Measurements from ENCODE around the gene MAP2K5.

The MAP2K5 gene

GRCh38 chr15:67740405-67740804, 197.9 kb downstream of the MAP2K5 start:
- no peak overlapping the region for H3K27ac ChIP-seq
- no peak overlapping the region for H3K4me3 ChIP-seq

GRCh38 chr15:67741308-67741707, 198.8 kb downstream of the MAP2K5 start:
- H3K27ac ChIP-seq = no peak overlapping the region
- H3K4me3 ChIP-seq = no peak overlapping the region

DNA sequence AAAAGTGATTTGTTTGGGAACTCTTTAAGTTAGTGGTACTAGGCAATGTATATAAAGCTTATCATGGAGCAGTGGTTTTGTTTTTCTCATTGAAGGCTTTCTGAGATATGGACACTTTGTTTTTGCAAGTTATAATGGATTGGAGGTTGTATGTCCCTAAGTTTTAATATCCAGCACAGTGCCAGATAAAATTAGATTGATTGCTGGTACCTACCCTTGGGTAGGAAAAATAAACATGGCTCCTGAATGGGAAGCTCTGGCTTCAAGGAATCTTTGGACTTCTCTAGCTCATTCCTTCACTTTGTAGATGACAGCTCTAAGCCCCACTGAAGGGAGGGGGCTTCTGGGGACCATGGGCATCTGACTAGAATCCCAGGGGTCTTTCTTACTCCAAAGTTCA, 201.1 kb downstream of the MAP2K5 start:
- Histone ChIP-seq H3K4me3 (no peak overlapping the region), H3K27ac (no peak overlapping the region)

DNA sequence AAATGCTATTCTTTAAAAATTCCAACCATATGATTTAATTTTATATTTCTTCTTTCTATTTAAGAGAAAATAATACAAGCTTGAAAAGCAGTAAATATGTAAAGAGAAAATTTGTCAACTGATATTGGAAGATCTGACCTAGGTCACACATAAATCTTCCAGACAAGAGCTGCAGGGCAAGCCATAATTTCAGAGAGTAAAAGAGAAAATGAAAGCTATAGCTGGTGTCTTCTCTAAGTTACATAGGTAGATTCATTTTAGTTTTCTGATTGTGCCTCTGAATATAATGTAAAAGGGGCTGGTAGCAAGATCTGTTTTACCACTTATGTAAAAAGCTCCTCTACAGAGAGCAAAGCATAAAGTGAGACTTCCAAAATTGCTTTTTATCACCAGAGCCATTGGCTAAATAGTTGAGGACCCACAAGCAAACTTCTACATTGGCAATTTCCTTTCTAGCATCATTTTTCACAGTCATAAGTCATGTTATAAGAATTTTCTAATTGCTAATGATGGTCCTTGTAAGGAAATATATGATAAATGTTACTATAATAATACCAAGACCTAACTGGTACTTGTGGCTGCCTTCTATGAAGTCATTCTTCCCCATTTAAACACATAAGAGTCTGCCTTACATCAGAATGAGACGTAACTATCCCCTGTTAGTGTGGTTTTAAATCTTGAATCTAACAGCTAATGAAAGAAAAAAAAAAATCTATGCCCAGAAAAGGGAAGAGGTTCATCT, 202.0 kb downstream of the MAP2K5 start:
- no peak overlapping the region for H3K4me3 ChIP-seq
- H3K27ac ChIP-seq = peak overlapping the region in 1 of 21 experiments; percentile 80

DNA sequence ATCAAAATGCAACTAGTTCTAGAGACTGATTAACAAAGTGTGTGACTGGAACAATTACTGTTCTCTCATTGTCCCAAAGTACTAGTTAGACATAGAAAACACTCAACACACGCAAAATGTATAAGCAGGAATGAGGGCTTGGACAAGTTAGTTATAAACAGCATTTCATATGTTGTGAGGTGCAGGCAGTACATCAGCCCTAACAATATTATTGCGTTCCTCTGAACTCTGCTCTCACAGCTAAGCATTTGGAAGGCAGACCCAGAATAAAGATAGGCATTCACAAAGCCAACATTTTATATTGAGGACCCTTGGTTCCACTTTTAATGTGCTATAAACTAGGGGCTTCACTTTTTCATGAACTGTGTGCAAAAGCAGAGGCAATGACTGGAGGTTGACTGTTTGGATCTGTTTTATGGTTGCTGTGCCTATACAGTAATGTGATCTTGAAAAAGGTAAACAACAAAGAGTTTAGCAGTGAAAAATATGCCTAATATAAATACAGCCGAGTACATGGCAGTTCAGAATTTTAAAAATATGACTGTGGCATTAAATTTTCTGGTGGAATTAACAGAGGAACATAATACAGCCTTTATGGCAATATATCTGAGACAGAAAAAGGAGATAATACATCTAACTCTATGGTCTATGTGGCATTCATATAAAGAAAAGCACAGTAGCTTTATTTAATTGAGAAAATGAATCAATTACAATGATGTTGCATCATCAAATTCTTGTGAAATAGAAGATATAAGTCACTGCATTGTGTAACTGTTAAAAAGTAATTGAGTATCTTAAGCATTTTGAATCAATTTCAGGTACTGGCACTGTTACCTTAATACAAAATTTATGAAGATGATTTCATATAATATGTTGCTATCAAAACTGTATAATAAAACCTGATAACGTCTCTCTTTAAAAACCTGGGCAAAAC, 202.8 kb downstream of the MAP2K5 start:
- Histone ChIP-seq H3K27ac (peak overlapping the region in 15 of 21 experiments; percentile 2 to 80 (median 56)), H3K4me3 (no peak overlapping the region)

GRCh38 chr15:67746022-67746421, 203.5 kb downstream of the MAP2K5 start:
- Histone ChIP-seq H3K4me3 (no peak overlapping the region), H3K27ac (peak overlapping the region in 19 of 21 experiments; percentile 11 to 80 (median 56))

- Histone ChIP-seq H3K27ac (peak overlapping the region in 19 of 21 experiments; percentile 11 to 80 (median 56)), H3K4me3 (no peak overlapping the region)
These were observed 203.9 kb downstream of the MAP2K5 start for GRCh38 chr15:67746450-67746849.

DNA sequence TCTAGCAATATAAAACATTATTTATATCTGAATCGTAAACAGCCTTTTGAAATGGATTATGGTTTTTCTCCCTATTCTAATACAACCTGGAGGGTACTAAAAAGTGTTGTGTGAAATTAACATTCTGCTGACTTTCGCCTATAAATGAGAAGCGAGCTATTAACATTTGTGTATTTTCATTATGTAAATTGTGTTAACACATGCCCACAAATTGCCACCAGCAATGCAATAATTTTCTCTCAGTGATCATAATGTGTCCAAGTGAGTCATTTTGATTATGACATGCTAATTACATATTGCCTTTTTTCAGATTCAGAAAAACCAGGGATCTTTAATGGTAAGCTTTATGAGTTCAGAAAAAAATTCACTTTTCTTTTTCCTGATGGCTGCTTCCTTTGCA, 205.4 kb downstream of the MAP2K5 start:
- peak overlapping the region in 3 of 21 experiments; percentile 21 to 80 (median 34) for H3K27ac ChIP-seq
- no peak overlapping the region for H3K4me3 ChIP-seq

- no peak overlapping the region for H3K27ac ChIP-seq
These were observed 207.9 kb downstream of the MAP2K5 start for GRCh38 chr15:67750371-67750770.

DNA sequence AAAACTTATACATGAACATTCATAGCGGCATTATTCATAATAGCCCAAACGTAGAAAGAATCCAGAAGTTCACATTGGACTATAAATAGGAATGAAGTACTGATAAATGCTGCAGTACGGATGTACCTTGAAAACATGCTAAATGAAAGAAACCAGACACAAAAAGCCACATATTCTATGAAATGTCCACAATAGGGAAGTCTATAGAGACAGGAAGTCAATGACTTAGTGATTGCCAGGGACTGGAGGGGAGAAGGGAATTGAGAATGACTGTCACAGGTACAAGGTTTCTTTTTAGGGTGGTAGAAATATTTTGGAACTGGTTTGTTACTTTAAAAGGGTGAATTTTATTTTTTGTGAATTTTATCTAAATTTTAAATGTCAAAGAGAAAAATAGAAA, 211.4 kb downstream of the MAP2K5 start:
- H3K27ac ChIP-seq = no peak overlapping the region
- H3K4me3 ChIP-seq = no peak overlapping the region

More at GRCh38 chr15:67750371-67750770, 207.9 kb downstream of the MAP2K5 start:
- no peak overlapping the region for H3K4me3 ChIP-seq

DNA sequence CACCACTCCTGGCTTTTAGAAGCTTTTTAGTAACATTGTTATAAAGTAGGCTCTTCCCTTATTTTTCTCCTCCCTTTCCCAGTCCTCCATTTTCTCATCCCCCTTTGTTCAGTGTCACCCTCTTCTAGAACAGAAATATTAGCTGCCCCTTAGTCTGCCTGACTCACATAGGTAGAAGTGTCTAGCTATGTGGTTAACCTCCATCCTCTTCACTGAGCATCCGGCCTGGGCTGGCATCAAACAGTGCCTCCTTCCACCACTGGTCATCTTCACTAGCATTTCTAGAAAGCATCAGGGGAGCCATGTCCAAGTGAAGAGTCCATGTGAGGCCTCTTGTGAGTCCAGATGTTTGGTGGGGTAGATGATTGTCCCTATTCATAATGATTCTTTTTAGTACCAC, 212.8 kb downstream of the MAP2K5 start:
- no peak overlapping the region for H3K27ac ChIP-seq
- no peak overlapping the region for H3K4me3 ChIP-seq

DNA sequence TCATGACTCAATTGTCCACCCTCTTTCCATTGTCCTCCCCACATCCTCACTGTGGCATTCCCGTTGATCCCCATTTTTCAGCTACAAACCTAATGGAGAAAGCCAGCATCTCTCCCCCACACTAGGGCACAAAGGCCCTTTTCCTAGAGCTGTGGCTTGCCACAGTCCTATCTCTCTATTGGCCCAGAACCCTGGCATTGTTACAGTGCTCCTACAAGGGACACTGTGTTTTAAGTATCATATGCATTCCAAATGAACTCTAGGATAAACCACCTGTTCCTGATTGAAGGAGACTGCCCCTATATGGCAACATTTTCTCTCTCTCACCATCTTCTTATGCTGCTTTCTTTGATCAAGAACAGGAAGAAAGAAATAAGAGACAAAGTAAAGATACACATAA, 213.4 kb downstream of the MAP2K5 start:
- Histone ChIP-seq H3K27ac (no peak overlapping the region), H3K4me3 (no peak overlapping the region)

- H3K4me3 ChIP-seq = no peak overlapping the region
- H3K27ac ChIP-seq = no peak overlapping the region
These were observed 216.3 kb downstream of the MAP2K5 start for GRCh38 chr15:67758619-67759300.

DNA sequence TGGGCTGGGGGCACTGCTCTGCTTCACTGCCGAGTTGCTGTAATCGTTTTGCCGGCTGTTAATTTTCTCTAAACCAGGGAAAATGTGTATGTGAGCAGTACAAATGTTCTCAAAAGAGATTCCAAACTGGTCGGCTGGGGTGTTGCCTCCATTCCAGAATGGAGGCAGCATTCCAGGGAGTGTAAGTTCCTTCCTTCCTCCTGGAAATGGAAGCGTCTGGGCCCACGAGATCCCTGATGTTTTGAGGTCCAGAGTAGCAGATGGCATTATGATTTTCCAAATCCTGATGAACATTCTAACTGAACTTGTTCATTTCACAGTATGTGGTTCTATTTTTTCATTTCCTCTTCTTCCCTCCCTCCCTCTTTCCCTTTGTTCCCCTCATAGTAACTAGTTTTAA, 218.4 kb downstream of the MAP2K5 start:
- Histone ChIP-seq H3K4me3 (no peak overlapping the region), H3K27ac (peak overlapping the region in 2 of 21 experiments; percentile 11 to 23)

DNA sequence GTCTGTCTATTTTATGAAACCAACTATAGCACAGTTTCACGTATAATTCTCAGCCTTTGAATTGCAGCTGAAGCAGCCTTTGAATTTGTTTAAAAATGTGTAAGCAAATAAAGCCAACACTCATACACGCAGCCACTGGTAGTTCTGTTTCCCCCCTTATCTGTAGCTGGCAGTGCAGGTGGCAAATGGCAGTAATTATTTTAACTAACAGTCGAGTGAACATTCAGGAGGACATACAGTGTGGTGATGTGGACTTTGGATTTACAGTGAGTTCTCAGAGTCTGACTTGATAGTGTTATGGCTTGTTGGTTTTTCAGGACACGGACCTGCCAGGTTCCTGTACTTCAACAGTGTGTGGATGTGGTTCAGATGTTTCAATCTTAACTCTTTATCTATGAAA, 218.8 kb downstream of the MAP2K5 start:
- H3K4me3 ChIP-seq = no peak overlapping the region
- H3K27ac ChIP-seq = no peak overlapping the region

DNA sequence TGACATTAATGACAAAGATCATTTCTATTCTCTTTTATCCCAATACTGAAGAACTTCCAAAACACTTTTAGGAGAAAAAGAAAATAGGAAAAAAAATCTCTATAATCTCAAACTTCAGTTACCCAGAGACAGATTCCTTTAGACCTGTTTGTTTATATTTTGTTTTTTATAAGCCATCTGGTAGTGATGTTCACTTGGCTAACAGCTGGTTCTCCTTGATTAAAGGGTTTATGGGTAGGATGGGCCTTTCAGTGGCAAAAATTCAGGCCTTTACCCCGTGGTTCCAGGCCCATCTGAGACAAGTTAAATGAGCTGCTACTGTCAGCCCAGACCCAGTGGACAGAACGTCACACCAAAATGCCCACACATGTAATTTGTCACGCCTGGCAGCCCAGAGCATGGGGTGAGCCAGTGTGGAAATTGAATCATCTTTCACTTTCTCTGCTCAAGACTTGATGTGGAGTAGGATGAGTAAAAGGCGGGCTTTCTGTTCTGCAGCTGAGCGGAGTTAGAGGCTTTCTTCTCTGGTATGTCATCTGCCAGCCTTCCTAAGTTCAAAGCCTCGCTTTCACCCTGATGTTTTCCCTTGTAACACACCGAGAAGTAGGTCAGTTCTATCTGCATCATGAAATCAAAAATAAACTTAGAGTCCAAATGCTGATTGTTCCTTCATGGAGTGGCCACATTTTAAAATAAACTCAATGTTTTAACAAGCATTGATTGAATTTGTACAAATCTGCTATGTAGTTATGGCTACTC, 220.3 kb downstream of the MAP2K5 start:
- no peak overlapping the region for H3K4me3 ChIP-seq
- peak overlapping the region in 1 of 21 experiments; percentile 22 for H3K27ac ChIP-seq

- Histone ChIP-seq H3K27ac (no peak overlapping the region), H3K4me3 (no peak overlapping the region)
These were observed 223.2 kb downstream of the MAP2K5 start for GRCh38 chr15:67765701-67766100.

GRCh38 chr15:67766968-67767367, 224.5 kb downstream of the MAP2K5 start:
- Histone ChIP-seq H3K4me3 (no peak overlapping the region), H3K27ac (no peak overlapping the region)

- Histone ChIP-seq H3K4me3 (no peak overlapping the region), H3K27ac (no peak overlapping the region)
These were observed 225.9 kb downstream of the MAP2K5 start for GRCh38 chr15:67768313-67768977.

Data from skin epidermis (tissue), 12 donors.